ENCODE measurements around the gene IREB2. TPM values are rescaled to one million over a fixed set of nuclear protein-coding genes. Genes with fewer than 3 reads are reported as not detected.

Gene IREB2
- total and polyA plus RNA-seq, 2 experiments from 2014 or later, result 23.4 to 68.4 TPM

DNA sequence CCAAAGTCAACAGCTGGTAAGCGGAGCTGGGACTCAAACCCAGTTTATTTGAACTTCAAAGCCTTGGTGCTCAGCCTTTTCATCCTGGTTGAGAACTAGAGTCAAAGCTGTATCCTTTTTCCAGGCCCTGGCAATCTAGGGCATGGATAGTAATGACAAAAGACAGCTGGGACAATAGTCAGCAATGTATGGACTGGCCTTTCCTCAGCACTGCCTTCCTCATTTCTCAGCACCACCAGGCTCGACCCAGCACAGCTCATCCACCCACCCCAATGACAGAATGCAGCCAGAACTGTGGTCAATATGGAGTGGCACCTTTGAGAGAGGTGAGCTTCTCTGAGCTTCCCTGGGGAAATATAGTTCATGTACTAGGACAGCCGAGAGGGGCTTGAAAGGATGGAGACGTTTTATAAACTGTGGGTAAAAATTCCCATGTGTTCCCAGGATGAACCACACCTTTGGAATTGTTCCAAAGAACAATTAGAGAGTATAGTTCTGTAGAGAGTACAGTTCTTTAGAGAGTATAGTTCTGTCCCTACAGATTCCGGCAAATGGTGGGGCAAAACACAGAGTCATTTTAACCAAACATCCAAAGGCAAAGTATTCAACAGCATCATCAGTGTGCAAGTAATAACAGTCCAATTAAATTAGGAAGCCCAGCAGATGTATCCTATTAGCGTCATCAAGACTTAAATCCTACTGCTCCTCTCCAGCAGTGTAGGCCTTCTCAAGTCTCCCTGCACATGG lies 30.2 kb upstream of the IREB2 start:
- H3K4me3 ChIP-seq, result no peak overlapping the region
- H3F3A ChIP-seq (replicated peaks; ENCODE audit: low read depth), result no peaks in the 10 kb centered on the region
- no peak overlapping the region for H3K27ac Mint-ChIP-seq
- no peak for ATAC-seq
- H3K27me3 Mint-ChIP-seq (ENCODE audit: insufficient read depth, low read depth, poor library complexity), result peaks cover 14% of the 10 kb centered on the region
- no peaks in the 10 kb centered on the region for H3K36me3 Mint-ChIP-seq (ENCODE audit: low read depth)
- H3K4me3 Mint-ChIP-seq, result no peak overlapping the region
- no peak for DNase-seq (ENCODE audit: low spot score)
- H3K9me2 ChIP-seq (ENCODE audit: insufficient read depth), result no peaks in the 10 kb centered on the region
- no peaks in the 10 kb centered on the region for H3K79me2 ChIP-seq (replicated peaks; ENCODE audit: insufficient read depth)
- H3K27ac ChIP-seq (ENCODE audit: low read depth), result no peak overlapping the region
- H3K4me1 ChIP-seq (ENCODE audit: insufficient read depth), result no peaks in the 10 kb centered on the region
- H3K9me3 Mint-ChIP-seq, result peaks cover 3% of the 10 kb centered on the region; the same call in 1 of the 3 replicates
- no peak overlapping the region for H3K4me2 ChIP-seq
- H4K20me1 ChIP-seq (replicated peaks; ENCODE audit: insufficient read depth), result no peaks in the 10 kb centered on the region
- H2AFZ ChIP-seq, result no peak overlapping the region
- H3K4me1 Mint-ChIP-seq, result peaks cover 3% of the 10 kb centered on the region; the same call in 2 of the 3 replicates
- no peaks in the 10 kb centered on the region for H3K27me3 ChIP-seq (ENCODE audit: insufficient read depth)
- no peaks in the 10 kb centered on the region for H3K36me3 ChIP-seq (ENCODE audit: insufficient read depth)
- TF ChIP-seq STAT1 (IDR thresholded peaks at IDR 0.05; ENCODE audit: unreplicated experiment) (no peak), POLR2AphosphoS5 (IDR thresholded peaks at IDR 0.05; ENCODE audit: low read depth) (no peak), ZNF114 (CRISPR knock-in tag; IDR thresholded peaks at IDR 0.05) (no peak), EZH2phosphoT487 (IDR thresholded peaks at IDR 0.05; ENCODE audit: unreplicated experiment) (no peak), NANOG (IDR thresholded peaks at IDR 0.05; ENCODE audit: borderline replicate concordance) (no peak), CREB1 (CRISPR knock-in tag; IDR thresholded peaks at IDR 0.05; ENCODE audit: low read depth) (no peak), ZNF331 (CRISPR knock-in tag; IDR thresholded peaks at IDR 0.05; ENCODE audit: low read depth) (no peak), EZH2 (IDR thresholded peaks at IDR 0.05; ENCODE audit: low read depth, unreplicated experiment) (no peak), JUNB (IDR thresholded peaks at IDR 0.05; ENCODE audit: unreplicated experiment) (no peak)
- TF ChIP-seq, protein P1, sequence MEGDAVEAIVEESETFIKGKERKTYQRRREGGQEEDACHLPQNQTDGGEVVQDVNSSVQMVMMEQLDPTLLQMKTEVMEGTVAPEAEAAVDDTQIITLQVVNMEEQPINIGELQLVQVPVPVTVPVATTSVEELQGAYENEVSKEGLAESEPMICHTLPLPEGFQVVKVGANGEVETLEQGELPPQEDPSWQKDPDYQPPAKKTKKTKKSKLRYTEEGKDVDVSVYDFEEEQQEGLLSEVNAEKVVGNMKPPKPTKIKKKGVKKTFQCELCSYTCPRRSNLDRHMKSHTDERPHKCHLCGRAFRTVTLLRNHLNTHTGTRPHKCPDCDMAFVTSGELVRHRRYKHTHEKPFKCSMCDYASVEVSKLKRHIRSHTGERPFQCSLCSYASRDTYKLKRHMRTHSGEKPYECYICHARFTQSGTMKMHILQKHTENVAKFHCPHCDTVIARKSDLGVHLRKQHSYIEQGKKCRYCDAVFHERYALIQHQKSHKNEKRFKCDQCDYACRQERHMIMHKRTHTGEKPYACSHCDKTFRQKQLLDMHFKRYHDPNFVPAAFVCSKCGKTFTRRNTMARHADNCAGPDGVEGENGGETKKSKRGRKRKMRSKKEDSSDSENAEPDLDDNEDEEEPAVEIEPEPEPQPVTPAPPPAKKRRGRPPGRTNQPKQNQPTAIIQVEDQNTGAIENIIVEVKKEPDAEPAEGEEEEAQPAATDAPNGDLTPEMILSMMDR (conservative IDR thresholded peaks at IDR 0.05; ENCODE audit: low read depth in 2 of 2), result no peak
- TF ChIP-seq, protein P2, sequence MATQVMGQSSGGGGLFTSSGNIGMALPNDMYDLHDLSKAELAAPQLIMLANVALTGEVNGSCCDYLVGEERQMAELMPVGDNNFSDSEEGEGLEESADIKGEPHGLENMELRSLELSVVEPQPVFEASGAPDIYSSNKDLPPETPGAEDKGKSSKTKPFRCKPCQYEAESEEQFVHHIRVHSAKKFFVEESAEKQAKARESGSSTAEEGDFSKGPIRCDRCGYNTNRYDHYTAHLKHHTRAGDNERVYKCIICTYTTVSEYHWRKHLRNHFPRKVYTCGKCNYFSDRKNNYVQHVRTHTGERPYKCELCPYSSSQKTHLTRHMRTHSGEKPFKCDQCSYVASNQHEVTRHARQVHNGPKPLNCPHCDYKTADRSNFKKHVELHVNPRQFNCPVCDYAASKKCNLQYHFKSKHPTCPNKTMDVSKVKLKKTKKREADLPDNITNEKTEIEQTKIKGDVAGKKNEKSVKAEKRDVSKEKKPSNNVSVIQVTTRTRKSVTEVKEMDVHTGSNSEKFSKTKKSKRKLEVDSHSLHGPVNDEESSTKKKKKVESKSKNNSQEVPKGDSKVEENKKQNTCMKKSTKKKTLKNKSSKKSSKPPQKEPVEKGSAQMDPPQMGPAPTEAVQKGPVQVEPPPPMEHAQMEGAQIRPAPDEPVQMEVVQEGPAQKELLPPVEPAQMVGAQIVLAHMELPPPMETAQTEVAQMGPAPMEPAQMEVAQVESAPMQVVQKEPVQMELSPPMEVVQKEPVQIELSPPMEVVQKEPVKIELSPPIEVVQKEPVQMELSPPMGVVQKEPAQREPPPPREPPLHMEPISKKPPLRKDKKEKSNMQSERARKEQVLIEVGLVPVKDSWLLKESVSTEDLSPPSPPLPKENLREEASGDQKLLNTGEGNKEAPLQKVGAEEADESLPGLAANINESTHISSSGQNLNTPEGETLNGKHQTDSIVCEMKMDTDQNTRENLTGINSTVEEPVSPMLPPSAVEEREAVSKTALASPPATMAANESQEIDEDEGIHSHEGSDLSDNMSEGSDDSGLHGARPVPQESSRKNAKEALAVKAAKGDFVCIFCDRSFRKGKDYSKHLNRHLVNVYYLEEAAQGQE (IDR thresholded peaks at IDR 0.05; ENCODE audit: unreplicated experiment), result no peak
- TF ChIP-seq, protein P3, sequence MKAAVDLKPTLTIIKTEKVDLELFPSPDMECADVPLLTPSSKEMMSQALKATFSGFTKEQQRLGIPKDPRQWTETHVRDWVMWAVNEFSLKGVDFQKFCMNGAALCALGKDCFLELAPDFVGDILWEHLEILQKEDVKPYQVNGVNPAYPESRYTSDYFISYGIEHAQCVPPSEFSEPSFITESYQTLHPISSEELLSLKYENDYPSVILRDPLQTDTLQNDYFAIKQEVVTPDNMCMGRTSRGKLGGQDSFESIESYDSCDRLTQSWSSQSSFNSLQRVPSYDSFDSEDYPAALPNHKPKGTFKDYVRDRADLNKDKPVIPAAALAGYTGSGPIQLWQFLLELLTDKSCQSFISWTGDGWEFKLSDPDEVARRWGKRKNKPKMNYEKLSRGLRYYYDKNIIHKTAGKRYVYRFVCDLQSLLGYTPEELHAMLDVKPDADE (IDR thresholded peaks at IDR 0.05), result no peak
- TF ChIP-seq, protein P4, sequence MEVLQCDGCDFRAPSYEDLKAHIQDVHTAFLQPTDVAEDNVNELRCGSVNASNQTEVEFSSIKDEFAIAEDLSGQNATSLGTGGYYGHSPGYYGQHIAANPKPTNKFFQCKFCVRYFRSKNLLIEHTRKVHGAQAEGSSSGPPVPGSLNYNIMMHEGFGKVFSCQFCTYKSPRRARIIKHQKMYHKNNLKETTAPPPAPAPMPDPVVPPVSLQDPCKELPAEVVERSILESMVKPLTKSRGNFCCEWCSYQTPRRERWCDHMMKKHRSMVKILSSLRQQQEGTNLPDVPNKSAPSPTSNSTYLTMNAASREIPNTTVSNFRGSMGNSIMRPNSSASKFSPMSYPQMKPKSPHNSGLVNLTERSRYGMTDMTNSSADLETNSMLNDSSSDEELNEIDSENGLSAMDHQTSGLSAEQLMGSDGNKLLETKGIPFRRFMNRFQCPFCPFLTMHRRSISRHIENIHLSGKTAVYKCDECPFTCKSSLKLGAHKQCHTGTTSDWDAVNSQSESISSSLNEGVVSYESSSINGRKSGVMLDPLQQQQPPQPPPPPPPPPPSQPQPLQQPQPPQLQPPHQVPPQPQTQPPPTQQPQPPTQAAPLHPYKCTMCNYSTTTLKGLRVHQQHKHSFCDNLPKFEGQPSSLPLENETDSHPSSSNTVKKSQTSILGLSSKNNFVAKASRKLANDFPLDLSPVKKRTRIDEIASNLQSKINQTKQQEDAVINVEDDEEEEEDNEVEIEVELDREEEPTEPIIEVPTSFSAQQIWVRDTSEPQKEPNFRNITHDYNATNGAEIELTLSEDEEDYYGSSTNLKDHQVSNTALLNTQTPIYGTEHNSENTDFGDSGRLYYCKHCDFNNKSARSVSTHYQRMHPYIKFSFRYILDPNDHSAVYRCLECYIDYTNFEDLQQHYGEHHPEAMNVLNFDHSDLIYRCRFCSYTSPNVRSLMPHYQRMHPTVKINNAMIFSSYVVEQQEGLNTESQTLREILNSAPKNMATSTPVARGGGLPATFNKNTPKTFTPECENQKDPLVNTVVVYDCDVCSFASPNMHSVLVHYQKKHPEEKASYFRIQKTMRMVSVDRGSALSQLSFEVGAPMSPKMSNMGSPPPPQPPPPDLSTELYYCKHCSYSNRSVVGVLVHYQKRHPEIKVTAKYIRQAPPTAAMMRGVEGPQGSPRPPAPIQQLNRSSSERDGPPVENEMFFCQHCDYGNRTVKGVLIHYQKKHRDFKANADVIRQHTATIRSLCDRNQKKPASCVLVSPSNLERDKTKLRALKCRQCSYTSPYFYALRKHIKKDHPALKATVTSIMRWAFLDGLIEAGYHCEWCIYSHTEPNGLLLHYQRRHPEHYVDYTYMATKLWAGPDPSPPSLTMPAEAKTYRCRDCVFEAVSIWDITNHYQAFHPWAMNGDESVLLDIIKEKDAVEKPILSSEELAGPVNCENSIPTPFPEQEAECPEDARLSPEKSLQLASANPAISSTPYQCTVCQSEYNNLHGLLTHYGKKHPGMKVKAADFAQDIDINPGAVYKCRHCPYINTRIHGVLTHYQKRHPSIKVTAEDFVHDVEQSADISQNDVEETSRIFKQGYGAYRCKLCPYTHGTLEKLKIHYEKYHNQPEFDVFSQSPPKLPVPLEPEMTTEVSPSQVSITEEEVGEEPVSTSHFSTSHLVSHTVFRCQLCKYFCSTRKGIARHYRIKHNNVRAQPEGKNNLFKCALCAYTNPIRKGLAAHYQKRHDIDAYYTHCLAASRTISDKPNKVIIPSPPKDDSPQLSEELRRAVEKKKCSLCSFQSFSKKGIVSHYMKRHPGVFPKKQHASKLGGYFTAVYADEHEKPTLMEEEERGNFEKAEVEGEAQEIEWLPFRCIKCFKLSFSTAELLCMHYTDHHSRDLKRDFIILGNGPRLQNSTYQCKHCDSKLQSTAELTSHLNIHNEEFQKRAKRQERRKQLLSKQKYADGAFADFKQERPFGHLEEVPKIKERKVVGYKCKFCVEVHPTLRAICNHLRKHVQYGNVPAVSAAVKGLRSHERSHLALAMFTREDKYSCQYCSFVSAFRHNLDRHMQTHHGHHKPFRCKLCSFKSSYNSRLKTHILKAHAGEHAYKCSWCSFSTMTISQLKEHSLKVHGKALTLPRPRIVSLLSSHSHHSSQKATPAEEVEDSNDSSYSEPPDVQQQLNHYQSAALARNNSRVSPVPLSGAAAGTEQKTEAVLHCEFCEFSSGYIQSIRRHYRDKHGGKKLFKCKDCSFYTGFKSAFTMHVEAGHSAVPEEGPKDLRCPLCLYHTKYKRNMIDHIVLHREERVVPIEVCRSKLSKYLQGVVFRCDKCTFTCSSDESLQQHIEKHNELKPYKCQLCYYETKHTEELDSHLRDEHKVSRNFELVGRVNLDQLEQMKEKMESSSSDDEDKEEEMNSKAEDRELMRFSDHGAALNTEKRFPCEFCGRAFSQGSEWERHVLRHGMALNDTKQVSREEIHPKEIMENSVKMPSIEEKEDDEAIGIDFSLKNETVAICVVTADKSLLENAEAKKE (CRISPR knock-in tag; IDR thresholded peaks at IDR 0.05), result no peak

Data from GM23338 (cell line).